Stimulated activated CD8-positive, alpha-beta memory T cell treated with anti-CD3 and anti-CD28 coated beads, Interleukin-2, amount 100 ng/mL, for 1 hour (primary cell): ENCODE results near the gene TICAM1.
"Not testable (repeated sequence)": the region's sequence is repeated elsewhere in the genome, so short reads cannot be mapped to it uniquely, and the experiment has no call there.

ENCODE experiments used
- DNase-seq, 2 donors: peaks; one replicate each; pipeline ENCODE4 v3.0.0-alpha.2; 2020; ENCODE audit warnings: low read depth in 2 of 2

TICAM1 gene

DNA sequence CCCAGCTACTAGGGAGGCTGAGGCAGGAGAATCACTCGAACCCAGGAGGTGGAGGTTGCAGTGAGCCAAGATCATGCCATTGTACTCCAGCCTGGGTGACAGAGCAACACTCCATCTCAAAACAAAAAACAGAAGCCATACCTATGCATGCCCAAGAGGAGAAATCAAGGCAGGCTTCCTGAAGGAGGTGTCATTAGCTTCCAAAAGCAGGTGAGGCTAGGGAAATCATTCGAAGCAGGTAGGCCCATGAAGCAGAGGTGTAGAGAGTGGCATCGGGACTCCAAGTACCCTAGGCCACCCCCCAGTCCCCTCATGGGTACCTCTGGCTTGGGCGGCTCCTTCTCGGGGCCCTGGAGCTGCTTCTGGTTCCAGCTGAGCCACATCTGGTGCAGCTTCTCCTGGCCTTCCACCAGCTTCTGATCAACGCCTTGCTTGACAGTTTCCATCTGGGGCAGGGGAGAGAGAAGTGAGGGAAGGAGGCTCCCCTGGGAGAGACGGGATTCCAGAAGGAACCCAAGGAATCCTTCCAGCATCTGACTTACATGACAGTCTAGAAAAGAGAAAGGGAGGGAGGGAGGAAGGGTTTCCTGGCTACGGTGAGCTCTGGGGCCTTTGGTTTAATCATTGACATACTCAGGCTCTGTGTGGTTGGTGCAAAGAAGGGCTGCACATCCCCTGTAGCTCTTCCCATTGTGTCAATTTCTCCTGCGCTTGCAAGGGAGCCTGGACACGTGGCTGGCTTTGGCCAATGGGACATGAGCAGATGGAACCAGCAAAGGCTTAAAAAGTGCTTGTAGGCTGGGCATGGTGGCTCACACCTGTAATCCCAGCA, 13.1 kb upstream of the TICAM1 start:
- no peak for DNase-seq

DNA sequence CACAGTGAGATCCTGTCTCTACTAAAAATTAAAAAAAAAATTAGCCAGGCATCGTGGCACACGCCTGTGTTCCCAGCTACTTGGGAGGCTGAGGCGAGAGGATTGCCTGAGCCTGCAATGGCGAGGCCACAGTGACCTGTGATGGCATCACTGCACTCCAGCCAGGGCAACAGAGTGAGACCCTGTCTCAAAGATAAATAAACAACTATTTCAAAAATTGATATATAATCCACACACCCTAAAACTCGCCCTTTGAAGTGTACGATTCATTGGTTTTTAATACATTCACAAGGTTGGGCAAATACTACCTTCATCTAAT, 12.1 kb upstream of the TICAM1 start:
- no peak for DNase-seq

DNA sequence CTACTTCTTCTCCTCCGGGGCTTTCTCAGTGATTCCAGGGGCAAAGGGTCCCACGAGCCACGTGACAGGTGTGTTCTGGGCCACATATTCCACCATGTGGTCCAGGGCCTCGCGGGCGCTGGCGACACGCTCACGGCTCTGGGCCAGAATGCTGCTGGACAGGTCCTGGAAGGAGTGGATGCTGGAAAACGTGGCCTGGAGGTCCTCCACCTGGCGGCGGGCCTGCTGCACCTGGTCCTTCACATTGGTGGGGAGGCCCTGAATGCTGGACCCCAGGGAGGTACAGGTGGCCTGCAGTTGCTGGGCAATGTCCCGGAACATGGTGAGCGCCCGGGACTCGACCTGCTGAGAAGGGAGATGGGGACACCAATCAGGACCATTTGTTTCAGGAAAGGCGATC, 7.7 kb upstream of the TICAM1 start:
- DNase-seq: no peak

DNA sequence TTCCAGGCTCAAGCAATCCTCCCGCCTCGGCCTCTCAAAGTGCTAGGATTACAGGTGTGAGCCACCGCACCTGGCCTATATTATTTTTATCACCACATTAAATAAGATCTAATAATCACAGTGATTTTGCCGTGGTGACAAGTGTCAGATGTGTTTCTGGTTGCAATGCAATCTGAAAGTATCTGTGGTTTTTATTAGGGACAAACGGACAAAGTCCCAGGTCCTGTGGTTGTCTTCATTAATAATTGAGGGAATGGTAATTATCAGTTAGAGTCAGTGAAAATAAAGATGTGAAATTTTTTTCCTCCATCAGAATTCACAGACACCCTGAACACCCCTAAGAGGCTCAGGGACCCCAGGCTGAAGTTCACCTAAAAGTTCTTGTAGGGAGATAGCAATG, 1.3 kb upstream of the TICAM1 start:
- no peak for DNase-seq

DNA sequence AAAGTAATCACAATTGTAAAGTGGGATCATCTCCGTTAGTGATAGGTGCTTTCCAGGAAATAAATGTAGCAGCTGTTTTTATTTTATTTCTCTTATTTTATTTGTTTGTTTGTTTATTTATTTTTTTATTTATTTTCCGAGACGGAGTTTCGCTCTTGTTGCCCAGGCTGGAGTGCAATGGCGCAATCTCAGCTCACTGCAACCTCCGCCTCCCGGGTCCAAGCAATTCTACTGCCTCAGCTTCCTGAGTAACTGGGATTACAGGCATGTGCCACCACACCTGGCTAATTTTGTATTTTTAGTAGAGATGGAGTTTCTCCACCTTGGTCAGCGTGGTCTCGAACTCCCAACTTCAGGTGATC, 448 bp upstream of the TICAM1 start:
- DNase-seq: not testable (repeated sequence)

DNA sequence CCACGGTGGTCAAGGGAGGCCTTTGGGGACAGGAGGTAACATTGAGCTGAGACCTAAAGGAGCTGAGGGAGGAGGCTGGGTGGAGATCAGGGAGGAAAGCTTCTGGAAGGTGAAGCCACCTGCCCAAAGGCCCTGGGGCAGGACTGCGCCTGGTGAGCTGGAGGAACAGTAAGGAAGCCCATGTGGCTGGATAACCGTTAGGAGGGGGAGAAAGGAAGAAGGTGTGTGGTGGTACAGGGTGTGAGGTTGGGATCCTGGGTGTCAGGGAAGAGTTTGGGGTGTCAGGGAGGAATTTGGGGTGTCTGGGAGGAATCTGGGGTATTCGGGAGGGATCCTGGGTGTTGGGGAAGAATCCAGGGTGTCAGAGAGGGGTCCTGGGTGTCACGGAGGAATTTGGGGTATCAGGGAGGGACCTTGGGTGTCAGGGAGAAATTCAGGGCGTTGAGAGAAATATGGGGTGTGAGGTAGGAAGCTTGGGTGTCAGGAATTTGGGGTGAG, 695 bp downstream of the TICAM1 start:
- DNase-seq: no peak

DNA sequence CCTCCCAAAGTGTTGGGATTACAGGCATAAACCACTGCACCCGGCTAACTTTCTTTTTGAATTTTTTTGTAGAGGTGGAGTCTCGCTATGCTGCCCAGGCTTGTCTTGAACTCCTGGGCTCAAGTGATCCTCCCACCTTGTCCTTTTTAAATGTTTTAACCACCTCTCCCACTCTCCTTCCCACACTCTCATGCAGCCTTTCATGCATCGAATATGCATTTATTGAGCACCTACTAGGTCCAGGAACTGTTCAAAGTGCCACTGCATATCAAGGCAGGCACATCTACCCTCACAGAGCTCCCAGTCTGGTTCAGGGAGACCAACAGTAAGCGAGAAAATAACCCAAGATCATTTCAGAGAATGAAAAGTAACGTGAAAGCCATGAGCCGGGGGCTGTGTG, 1.2 kb downstream of the TICAM1 start:
- DNase-seq: no peak

DNA sequence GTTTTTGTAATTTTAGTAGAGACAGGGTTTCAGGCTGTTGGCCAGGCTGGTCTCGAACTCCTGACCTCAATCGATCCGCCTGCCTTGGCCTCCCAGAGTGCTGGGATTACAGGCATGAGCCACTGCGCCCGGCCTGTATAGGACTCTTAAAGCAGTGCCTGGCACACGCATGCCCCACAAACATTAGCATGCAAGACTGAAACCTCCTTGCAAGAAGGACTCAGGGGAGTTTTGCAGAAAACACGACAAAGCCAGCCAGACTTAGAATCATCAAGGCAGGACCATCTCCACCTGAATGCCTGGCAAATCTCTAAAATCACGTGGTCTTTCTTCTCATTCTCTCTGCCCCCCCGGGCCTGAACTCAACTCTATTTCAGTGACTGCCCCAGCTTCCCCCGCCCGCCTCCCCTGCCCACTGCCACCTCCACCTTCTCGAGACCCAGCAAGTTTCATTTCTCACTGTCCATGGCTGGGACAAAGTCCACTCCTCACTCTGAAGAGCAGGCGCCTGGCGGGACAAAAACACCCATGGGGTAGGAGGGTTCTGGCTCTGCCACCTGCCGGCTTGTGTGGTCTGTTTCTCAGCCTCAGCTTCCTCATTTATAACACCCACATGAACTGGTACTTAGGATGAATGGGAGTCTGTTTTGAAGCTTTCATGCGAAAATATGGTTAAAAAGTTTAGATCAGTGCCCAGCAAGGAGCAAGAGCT, 2.4 kb downstream of the TICAM1 start:
- DNase-seq: no peak

DNA sequence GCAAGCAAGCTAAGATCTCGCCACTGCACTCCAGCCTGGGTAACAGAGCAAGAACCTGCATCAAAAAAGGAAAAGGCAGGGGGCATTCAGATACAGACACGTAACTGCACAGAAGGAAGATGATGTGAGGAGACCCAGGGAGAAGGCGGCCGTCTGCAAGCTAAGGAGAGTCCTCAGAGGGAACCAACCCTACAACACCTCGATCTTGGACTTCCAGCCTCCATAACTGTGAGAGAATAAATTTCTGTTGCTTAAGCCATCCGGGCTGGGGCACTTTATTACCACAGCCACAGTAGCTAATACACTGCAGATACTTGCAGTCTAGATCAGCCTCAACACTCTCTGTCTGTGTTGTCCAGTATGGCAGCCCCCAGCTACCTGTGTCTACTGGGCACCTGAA, 7.9 kb downstream of the TICAM1 start:
- DNase-seq: no peak

DNA sequence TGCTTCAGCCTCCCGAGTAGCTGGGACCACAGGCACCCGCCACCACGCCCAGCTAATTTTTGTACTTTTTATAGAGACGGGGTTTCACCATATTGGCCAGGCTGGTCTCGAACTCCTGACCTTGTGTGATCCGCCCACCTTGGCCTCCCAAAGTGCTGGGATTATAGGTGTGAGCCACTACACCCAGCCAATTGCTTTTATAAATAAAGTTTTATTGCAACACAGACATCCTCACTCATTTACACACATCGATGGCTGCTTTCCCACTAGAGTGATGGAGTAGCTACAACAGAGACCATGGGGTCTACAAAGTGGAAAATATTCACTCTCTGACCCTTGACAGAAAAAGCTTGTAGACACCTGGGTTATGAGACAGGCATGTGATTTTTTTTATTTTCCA, 9.2 kb downstream of the TICAM1 start:
- not testable (repeated sequence) for DNase-seq

DNA sequence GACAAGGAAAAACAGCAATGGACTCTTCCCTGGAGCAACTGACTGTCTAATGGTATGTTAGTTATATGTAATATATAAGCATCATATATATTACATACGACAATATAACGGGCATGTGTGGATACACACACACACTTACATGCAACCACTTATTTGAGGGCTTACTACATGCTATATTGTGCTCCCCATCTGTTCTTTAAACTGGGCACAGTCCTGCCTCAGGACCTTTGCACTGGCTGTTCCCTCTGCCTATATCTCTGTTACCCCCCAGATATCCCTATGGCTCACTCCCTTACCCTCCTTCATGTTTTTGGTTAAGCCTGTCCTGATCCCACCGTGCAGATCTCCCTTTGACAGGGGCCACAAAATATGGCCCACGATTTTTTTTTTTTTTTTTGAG, 10.2 kb downstream of the TICAM1 start:
- no peak for DNase-seq

DNA sequence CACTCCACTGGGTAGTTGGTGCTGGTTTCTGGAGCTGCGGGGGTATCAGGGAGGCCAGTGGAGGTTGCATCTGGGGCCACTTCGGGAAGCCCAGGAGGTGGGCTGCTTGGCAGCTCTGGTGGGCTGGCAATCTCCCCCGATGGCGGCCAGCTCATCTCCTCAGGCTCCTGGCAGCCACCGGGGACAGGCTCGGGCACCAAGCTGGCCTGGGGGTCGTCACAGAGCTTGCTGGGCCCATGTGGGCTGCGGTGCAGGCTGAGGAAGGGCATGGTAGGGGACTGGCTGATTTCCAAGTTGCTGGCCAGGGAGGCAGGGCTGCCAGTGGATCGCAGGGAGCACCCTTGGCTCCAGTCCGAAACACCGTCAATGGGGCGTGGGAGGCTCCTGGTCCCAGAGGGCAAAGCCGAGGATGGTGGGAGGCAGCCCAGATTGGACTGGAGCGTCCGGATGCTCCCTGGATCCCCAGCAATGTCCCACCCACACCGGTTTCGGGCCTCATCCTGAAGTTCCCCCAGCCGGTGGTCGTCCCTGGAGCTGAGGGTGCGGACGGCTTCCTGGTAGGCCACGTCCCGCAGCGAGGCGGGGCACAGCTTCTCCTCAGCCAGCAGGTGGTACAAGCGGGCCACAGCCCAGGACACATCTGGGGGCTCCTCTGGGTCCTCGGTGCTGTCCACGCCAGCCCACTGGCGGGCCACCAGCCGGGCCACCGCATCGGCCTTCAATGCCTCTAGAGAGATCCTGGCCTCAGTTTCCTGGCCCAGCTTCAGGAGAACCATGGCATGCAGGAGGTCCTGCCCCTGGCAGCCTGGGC, 13.8 kb downstream of the TICAM1 start:
- no peak for DNase-seq

DNA sequence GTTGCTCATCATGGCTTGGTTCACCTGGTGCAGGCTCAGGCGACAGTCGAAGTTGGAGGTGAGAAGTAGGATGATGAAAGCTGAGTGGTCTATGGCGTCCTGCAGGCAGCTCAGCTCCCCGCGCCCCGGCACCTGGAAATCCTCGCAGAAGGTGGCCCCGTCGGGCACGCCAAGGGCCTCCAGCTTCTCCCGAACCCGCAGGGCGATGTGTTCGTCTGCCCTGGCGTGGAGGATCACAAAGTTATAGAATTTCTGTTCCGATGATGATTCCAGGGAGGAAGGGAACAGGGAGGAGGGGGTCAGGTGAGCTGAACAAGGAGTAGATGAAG, 14.6 kb downstream of the TICAM1 start:
- DNase-seq: no peak

DNA sequence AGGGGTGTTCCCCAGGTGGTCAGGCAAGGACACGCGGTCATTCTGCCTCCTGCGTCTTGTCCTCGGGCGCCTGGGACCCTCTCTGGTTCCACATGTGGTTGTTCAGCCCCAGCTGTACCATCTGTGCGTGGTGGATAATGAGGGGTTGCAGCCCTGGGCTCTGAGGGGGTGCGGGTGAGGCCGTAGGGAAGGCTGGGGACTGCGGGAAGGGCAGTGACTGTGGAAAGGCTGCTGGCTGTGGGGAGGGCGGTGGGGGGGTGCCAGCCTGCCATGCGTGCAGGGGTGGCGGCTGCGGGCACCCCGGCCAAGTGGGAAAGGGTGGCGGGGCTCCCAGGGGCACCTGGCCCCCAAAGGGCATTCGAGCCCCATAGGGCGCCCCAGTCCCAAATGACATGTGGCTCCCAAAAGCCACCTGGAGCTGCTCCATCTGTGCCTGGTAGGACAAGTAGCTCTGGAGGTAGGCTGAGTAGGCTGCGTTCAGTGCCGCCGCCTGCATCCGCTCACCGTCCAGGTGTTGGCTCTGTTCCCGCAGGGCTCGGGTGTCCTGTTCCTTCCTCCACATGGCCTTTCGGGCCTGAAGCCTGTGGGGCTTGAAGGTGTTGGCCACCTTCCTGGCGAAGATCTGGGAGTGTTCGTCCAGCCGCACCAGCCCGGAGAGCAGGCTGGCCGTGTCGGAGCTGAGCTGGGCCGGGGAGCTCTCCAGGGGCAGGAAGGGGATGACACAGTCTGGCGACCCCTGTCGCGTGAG, 15.1 kb downstream of the TICAM1 start:
- no peak for DNase-seq

DNA sequence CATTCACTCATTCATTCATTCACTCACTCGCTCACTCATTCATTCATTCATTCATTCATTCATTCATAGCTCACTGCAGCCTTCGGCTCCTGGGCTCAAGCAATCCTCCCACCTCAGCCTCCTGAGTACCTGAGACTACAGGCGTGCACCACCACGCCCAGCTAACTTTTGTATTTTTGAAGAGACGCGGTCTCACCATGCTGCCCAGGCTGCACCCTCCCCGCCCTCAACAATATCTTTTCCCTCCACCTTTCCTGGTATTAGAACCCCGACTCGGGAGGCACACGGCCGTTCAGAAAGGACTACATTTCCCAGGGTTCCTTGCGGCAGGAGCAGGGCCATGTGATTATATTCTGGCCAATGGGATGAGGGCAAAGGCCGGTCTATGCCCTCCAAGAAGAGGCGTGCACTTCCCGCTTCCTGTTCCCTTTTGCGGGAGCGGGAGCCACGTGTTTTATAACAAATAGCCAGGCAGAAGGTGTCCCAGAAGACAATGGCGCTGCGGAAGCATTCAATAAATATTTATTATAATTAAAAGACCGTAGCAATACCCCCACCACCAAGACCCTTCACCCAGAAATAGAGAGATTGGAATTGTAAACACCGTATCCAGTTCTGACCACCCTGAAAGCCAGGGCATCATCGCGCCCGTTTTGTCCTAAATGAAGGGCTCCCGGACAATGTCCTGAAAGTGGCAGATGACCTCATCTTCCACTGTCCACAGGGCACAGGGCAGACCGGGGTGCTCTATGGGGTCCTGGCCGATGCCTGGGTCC, 15.9 kb downstream of the TICAM1 start:
- peak in 1 of 2 donors; percentile 53 for DNase-seq

DNA sequence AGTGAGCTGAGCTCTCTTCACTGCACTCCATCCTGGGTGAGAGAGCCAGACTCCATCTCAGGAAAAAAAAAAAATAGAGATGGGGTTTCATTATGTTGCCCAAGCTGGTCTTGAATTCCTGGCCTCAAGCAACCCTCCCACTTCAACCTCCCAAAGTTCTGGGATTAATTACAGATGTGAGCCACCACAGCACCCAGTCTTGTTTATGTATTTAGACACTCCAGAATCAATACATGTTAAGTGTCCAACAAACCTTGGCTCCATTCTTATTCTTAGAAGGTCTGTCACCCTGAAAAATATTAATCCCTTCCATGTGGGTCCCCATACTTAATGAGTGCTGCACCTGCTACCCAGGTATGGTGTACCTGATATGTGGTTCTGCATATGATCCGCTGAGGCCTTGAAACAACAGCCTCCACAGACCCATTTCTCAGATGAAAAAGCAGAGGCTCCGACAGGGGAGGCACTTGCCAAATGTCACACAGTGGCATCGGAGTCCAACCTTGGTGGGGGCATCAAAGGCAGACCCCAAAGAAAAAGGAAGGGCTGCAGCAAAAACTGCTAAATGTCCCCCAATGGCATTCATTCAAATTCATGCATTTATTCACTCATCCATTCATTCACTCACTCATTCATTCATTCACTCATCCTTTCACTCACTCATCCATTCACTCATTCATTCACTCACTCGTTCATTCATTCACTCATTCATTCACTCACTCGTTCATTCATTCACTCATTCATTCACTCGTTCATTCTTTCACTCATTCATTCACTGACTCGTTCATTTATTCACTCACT, 16.7 kb downstream of the TICAM1 start:
- DNase-seq: no peak

DNA sequence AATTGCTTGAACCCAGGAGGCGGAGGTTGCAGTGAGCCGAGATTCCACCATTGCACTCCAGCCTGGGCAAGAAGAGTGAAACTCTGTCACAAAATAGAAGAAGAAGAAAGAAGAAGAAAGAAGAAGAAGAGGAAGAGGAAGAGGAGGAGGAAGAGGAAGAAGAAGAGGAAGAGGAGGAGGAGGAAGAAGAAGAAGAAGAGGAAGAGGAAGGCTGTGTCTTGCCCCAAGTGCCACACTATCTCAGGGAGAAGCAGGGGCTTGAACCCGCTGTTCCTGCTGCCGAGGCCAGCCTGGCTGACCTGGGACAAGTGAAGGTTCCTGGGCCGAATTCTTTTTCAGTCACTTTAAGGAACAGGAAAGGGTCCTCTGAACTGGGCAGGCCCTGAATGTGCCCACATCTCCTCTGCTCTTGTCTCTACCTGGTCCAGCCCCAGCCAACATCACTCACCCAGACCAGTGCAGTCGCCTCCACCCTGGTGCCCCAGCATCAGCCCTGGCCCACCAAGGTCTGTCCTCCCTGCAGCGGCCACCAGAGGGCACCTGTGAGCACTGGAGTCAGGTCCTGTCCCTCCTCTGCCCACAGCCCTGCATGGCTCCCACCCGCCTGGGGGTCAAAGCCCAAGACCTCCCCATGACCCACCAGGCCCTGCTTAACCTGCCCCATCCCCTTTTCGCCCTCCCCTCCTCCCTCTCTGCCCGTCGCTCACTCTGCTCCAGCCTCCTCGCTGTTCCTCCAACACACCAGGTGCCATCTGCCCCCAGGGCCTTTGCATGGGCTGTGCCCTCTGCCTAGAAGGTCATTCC, 20.0 kb downstream of the TICAM1 start:
- DNase-seq: peak; percentile 75 to 79

DNA sequence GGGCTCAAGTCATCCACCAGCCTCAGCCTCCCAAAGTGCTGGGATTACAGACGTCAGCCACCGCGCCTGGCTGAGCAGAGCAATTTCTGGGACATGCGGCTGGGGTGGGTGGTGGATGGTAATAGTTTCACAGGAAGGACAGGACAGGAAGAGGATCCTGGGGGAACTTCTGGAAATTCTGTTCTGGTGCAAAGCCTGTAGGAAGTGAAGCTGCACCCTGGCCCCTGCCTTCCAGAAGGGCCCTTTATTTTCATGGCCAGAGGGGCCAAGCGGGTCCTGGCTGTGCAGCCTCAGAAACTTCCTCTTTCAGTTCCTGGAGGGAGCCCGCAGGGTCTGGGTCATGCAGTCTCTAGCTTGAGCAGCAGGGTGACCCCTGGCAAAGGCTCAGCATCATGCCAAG, 24.3 kb downstream of the TICAM1 start:
- DNase-seq: no peak

DNA sequence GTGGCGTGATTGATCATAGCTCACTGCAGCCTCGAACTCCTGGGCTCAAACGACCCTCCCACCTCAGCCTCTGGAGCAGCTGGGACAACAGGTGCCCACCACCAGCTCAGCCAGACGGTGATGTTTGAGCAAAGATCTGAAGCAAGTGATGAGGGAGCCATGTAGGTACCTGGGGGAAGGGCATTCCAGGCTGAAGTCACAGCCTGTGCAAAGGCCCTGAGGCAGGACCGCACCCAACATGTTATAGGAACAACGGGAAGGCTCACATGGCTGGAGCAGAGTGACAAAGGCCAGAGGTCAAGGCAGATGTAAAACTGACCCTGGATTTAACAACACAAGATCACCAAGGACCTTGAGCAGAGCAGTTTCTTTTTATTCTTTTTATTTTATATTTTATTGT, 25.1 kb downstream of the TICAM1 start:
- no peak for DNase-seq

DNA sequence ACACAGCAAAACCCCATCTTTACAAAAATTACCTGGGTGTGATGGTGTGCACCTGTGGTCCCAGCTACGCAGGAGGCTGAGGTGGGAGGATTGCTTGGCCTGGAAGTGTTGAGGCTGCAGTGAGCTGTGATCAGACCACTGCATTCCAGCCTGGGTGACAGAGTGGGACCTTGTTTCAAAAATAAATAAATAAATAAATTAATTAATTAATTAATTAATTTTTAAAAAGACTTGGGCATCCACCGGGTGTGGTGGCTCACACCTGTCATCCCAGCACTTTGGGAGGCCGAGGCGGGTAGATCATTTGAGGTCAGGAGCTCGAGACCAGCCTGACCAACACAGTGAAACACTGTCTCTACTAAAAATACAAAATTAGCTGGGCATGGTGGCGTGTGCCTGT, 26.4 kb downstream of the TICAM1 start:
- DNase-seq: not testable (repeated sequence)
